CD4-positive, alpha-beta T cell (primary cell): ENCODE results near the gene ASH1L. TPM values are rescaled to one million over a fixed set of nuclear protein-coding genes. Genes with fewer than 3 reads are reported as not detected.
"Not testable (repeated sequence)": the region's sequence is repeated elsewhere in the genome, so short reads cannot be mapped to it uniquely, and the experiment has no call there.

ENCODE experiments used
- ATAC-seq: fragments of 200-7000 bp; cut with Tn5 transposase; one replicate; pipeline ENCODE4 v1.10.0; 2022; ENCODE audit warnings: mild to moderate bottlenecking; ENCODE audit not compliant: poor library complexity
- CTCF ChIA-PET: fragments of 350-600 bp; sonication (Branson Sonifier 250); formaldehyde crosslinking; loops from one replicate; lab custom pipeline; 2021; ENCODE audit warnings: antibody characterized with exemption, inconsistent platforms; lab: Charles Lee
- POLR2A ChIA-PET: fragments of 350-600 bp; sonication (Branson Sonifier 250); formaldehyde crosslinking; loops from one replicate; lab custom pipeline; 2021; ENCODE audit warnings: antibody characterized with exemption, inconsistent platforms; lab: Charles Lee
- DNase-seq, 14 experiments: peaks; one replicate each; pipeline ENCODE4 v3.0.0-alpha.2; 2013 to 2020; ENCODE audit warnings: mixed read lengths in 2 of 14
- H3K27ac ChIP-seq, 2 donors: one replicate each; pipeline versions ENCODE4 v1.5.1 to v1.7.0; 2013; ENCODE audit warnings: low read length in 2 of 2, low read depth in 1 of 2, mild to moderate bottlenecking in 1 of 2
- H3K27me3 ChIP-seq, 2 experiments: 1 replicate in 1 of 2; 2 replicates in 1 of 2; pipeline versions ENCODE4 v1.6.1 to v1.7.0; 2013; ENCODE audit warnings: low read length in 2 of 2, control low read depth in 1 of 2, mild to moderate bottlenecking in 1 of 2, moderate library complexity in 1 of 2; ENCODE audit not compliant: insufficient read depth in 2 of 2, control insufficient read depth in 1 of 2
- H3K36me3 ChIP-seq: one replicate; pipeline ENCODE4 v1.6.1; 2013; ENCODE audit warnings: low read length, control low read depth; ENCODE audit not compliant: insufficient read depth
- H3K4me1 ChIP-seq: one replicate; pipeline ENCODE4 v1.6.1; 2013; ENCODE audit warnings: low read length, control low read depth; ENCODE audit not compliant: insufficient read depth
- H3K4me3 ChIP-seq: one replicate; pipeline ENCODE4 v1.5.1; 2013; ENCODE audit warnings: mild to moderate bottlenecking, low read length, moderate library complexity
- H3K9me3 ChIP-seq, 2 experiments: 1 replicate in 1 of 2; 2 replicates in 1 of 2; pipeline versions ENCODE4 v1.6.1 to v1.7.0; 2013; ENCODE audit warnings: low read length in 2 of 2, mild to moderate bottlenecking in 2 of 2, control low read depth in 1 of 2, moderate library complexity in 1 of 2; ENCODE audit not compliant: control insufficient read depth in 1 of 2, insufficient read depth in 1 of 2
- H3K27ac Mint-ChIP-seq: one replicate; pipeline ENCODE4 v1.8.0; 2020; ENCODE audit warnings: mixed read lengths
- H3K27me3 Mint-ChIP-seq: one replicate; pipeline ENCODE4 v1.8.0; 2021; ENCODE audit warnings: mixed read lengths
- H3K36me3 Mint-ChIP-seq: one replicate; pipeline ENCODE4 v1.8.0; 2021; ENCODE audit warnings: low read depth, mixed read lengths
- H3K4me1 Mint-ChIP-seq: one replicate; pipeline ENCODE4 v1.8.0; 2021; ENCODE audit warnings: low read depth, mixed read lengths
- H3K4me3 Mint-ChIP-seq: one replicate; pipeline ENCODE4 v1.8.0; 2020; ENCODE audit warnings: mild to moderate bottlenecking, mixed read lengths
- H3K9me3 Mint-ChIP-seq: one replicate; pipeline ENCODE4 v1.8.0; 2020; ENCODE audit warnings: mixed read lengths
- CTCF ChIP-seq: fragments of 200-600 bp; IDR thresholded peaks from one replicate; pipeline ENCODE4 v1.8.0; 2022; ENCODE audit warnings: antibody characterized with exemption, mild to moderate bottlenecking
- intact Hi-C, 2 experiments: fragments of 100-400 bp; cut with DNase I in 1 of 2; cut with micrococcal nuclease in 1 of 2; formaldehyde crosslinking; loops; one replicate each; pipeline versions ENCODE4 v1.15.1 to v1.9.0; 2023 to 2025; cut with DNase I, micrococcal nuclease
- total RNA-seq, 174 experiments: library from RNA in 2 of 174; stranded (reverse) in 2 of 174; gene quantifications; one replicate each; pipeline ENCODE4 v1.2.3 and lab custom pipeline; 2021 to 2026

Gene ASH1L
- total RNA-seq, 2 experiments from 2014 or later = 71.0 to 72.8 TPM

DNA sequence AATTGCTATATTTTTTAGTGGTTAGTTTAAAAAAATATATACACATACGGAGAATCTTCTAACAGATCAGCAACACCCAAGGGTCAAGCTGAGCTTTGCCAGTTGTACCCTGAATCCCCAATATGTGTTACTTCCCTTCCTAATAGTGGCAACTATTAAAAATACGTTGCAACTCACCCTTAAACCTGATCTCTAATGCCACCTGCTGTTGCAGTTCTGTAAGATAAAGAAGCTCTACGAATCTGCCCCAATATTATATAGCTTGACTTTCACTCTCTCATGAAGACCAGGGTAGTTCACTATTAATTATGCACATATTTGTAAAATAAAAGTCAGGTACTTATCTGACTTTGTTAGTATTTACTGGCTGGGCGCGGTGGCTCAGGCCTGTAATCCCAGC is 58.4 kb downstream of the ASH1L start:
- peak in 3 of 14 experiments; percentile 43 to 56 (median 56) for DNase-seq
- H3K27ac Mint-ChIP-seq = peak overlapping the region; percentile 6
- no peaks in the 10 kb centered on the region for H3K27me3 Mint-ChIP-seq
- Histone ChIP-seq H3K27ac (no peak overlapping the region), H3K27me3 (no peaks in the 10 kb centered on the region), H3K9me3 (no peaks in the 10 kb centered on the region), H3K4me3 (no peak overlapping the region), H3K36me3 (no peaks in the 10 kb centered on the region), H3K4me1 (peaks cover 16% of the 10 kb centered on the region)
- H3K36me3 Mint-ChIP-seq = peaks cover 38% of the 10 kb centered on the region
- intact Hi-C loops = loop anchor here in 1 of 2 experiments (10.0 kb wide), 2 partner anchors 51 to 249 kb away; partner anchors contain the start of gene ENTREP3
- no peak for TF ChIP-seq CTCF
- CTCF ChIA-PET = interaction anchor here (0.7 to 1.4 kb wide), 6 partner anchors 8 to 254 kb away, joined by 3 to 8 read pairs (median 4); no protein-coding TSS in a partner anchor
- H3K9me3 Mint-ChIP-seq = no peaks in the 10 kb centered on the region
- no peak overlapping the region for H3K4me3 Mint-ChIP-seq
- POLR2A ChIA-PET = interaction anchor here (1.0 to 1.1 kb wide), 2 partner anchors 10 to 59 kb away, joined by 3 read pairs; partner anchors contain the start of gene ASH1L
- ATAC-seq = peak; percentile 70
- H3K4me1 Mint-ChIP-seq = peaks cover 49% of the 10 kb centered on the region

DNA sequence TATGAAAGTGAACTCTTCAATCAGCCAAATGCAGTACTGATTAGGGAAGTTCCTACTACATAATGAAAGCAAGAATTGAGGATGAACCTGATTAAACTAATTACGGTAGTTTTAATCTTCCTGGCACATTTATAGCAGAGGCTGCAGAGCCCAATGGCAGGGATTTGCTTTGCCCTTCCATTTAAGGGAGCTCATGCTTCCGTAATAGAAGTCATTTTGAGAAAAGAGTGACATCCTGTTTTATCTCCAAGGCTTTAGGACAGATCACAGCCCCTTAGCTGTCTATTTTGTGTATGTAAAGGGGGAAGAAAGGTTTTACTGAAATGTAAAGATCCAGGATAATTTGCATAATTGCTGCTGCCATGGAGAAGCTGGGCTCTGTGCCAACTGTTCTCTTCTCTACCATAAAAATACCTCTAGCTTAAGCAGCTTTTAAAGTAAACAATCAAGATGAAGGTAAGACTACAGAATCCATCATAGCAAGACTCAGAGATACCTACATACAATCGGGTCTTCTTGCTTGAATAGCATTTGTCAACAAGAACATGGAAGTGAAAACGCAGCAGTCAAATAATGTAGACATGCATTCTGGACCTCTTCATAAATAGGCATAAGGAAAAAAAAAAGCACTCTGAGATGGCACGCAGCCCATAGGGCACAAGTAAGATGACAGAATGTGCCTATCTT is 62.5 kb downstream of the ASH1L start:
- ATAC-seq (peak; percentile 29), DNase-seq (peak in 2 of 14 experiments; percentile 18 to 20)
- H3K27me3 ChIP-seq = no peaks in the 10 kb centered on the region
- no peaks in the 10 kb centered on the region for H3K9me3 ChIP-seq
- ChIA-PET CTCF (no interaction called here), POLR2A (interaction anchor here (0.7 to 1.4 kb wide), 2 partner anchors 14 to 250 kb away, joined by 3 to 4 read pairs; no protein-coding TSS in a partner anchor)
- Mint-ChIP-seq H3K9me3 (no peaks in the 10 kb centered on the region), H3K36me3 (peaks cover 24% of the 10 kb centered on the region), H3K27me3 (no peaks in the 10 kb centered on the region), H3K4me1 (peaks cover 41% of the 10 kb centered on the region), H3K27ac (peak overlapping the region; percentile 48), H3K4me3 (peak overlapping the region; percentile 8)
- no peak overlapping the region for H3K4me3 ChIP-seq
- intact Hi-C loops = loop anchor here in 1 of 2 experiments (10.0 kb wide), 2 partner anchors 55 to 245 kb away; partner anchors contain the start of gene ENTREP3
- no peak for TF ChIP-seq CTCF
- no peak overlapping the region for H3K27ac ChIP-seq
- peaks cover 10% of the 10 kb centered on the region for H3K4me1 ChIP-seq
- H3K36me3 ChIP-seq = peaks cover 5% of the 10 kb centered on the region

DNA sequence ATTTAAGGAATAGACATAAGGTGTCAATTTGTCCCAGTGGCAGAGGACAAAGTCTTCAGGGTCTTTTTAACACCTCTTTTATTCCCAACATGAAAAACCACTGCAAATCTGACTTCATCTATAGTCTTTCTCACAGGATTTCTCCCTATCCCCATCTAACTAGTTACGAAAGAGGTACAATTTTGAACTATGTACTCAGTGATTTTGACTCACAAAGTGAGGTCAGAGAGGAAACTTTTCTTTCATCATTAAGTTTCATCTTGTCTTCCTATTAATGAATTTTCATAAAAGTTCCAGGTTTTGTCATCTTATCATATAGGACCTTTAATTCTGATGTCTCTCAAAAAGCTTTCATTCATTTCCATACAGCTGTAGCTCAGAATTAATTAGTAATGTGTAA is 63.3 kb downstream of the ASH1L start:
- Mint-ChIP-seq H3K27me3 (no peaks in the 10 kb centered on the region), H3K36me3 (peaks cover 22% of the 10 kb centered on the region), H3K27ac (peak overlapping the region; percentile 48), H3K4me3 (no peak overlapping the region), H3K4me1 (peaks cover 43% of the 10 kb centered on the region), H3K9me3 (no peaks in the 10 kb centered on the region)
- no peak overlapping the region for H3K27ac ChIP-seq
- no peak for ATAC-seq
- no peaks in the 10 kb centered on the region for H3K9me3 ChIP-seq
- ChIA-PET CTCF (no interaction called here), POLR2A (no interaction called here)
- peaks cover 10% of the 10 kb centered on the region for H3K4me1 ChIP-seq
- no peak for TF ChIP-seq CTCF
- DNase-seq = no peak
- no peaks in the 10 kb centered on the region for H3K27me3 ChIP-seq
- peaks cover 5% of the 10 kb centered on the region for H3K36me3 ChIP-seq
- intact Hi-C loops = no loop called here
- no peak overlapping the region for H3K4me3 ChIP-seq

DNA sequence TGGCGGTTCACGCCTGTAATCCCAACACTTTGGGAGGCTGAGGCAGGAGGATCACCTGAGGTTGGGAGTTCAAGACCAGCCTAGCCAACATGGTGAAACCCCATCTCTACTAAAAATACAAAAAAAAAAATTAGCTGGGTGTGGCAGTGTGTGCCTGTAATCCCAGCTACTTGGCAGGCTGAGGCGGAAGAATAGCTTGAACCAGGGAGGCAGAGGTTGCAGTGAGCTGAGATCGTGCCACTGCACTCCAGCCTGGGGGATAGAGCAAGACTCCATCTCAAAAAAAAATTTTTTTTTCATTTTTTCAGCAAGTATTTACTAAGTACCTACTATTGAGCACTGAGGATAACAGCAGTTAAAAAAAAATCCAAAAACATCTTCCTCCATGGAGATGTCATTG is 69.0 kb downstream of the ASH1L start:
- Mint-ChIP-seq H3K4me1 (peaks cover 28% of the 10 kb centered on the region), H3K36me3 (peaks cover 14% of the 10 kb centered on the region), H3K27ac (peak overlapping the region; percentile 31)
- POLR2A ChIA-PET = interaction anchor here (1.2 kb wide), 1 partner anchor 11 kb away, joined by 3 read pairs; no protein-coding TSS in a partner anchor
- H3K4me3 ChIP-seq, H3K9me3 ChIP-seq, H3K4me1 ChIP-seq, DNase-seq, H3K4me3 Mint-ChIP-seq, H3K27ac ChIP-seq, intact Hi-C loops, H3K9me3 Mint-ChIP-seq, ATAC-seq, H3K36me3 ChIP-seq, H3K27me3 ChIP-seq, H3K27me3 Mint-ChIP-seq: not testable (repeated sequence)
- CTCF ChIA-PET = interaction anchor here (1.3 kb wide), 1 partner anchor 11 kb away, joined by 3 read pairs; no protein-coding TSS in a partner anchor

DNA sequence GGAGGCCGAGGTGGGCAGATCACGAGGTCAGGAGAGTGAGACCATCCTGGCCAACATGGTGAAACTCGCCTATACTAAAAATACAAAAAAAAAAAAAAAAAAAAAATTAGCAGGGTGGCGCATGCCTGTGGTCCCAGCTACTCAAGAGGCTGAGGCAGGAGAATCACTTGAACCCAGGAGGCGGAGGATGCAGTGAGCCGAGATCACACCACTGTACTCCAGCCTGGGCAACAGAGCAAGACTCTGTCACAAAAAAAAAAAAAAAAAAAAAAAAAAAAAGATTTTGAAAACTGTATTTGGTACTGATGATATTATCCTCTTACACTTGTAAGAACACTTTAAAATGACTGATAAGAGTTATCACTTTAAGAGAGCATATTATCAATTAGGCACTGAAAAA is 74.2 kb downstream of the ASH1L start:
- H3K27me3 Mint-ChIP-seq, H3K4me3 Mint-ChIP-seq, H3K4me1 ChIP-seq, CTCF ChIA-PET, H3K9me3 ChIP-seq, H3K27ac Mint-ChIP-seq, DNase-seq, H3K4me1 Mint-ChIP-seq, H3K4me3 ChIP-seq, H3K36me3 ChIP-seq, H3K9me3 Mint-ChIP-seq, POLR2A ChIA-PET, ATAC-seq, H3K27me3 ChIP-seq, intact Hi-C loops, H3K27ac ChIP-seq: not testable (repeated sequence)
- peaks cover 12% of the 10 kb centered on the region for H3K36me3 Mint-ChIP-seq
